GM10248 (cell line): ENCODE data around the gene UBE2R2.
"Not testable (repeated sequence)": the region's sequence is repeated elsewhere in the genome, so short reads cannot be mapped to it uniquely, and the experiment has no call there.

Source experiments
- CTCF ChIA-PET: fragments of 300-600 bp; sonication (Branson Sonifier 250); formaldehyde crosslinking; extraction: SDS; loops from one replicate; lab custom pipeline; 2021; ENCODE audit warnings: antibody characterized with exemption; lab: Yijun Ruan, JAX
- POLR2A ChIA-PET: fragments of 350-650 bp; sonication (Branson Sonifier 250); formaldehyde crosslinking; extraction: SDS; loops from one replicate; lab custom pipeline; 2020; ENCODE audit warnings: antibody characterized with exemption; lab: Yijun Ruan, JAX
- DNase-seq: peaks from one replicate; pipeline ENCODE4 v3.0.0; 2012; ENCODE audit errors: extremely low spot score
- TF ChIP-seq, protein P1 (sequence below): IDR thresholded peaks from 2 replicates; pipeline ENCODE4 v1.5.1; 2012; ENCODE audit warnings: mild to moderate bottlenecking, low read depth; ENCODE audit errors: extremely low read depth, missing control alignments, control extremely low read depth

Gene UBE2R2

DNA sequence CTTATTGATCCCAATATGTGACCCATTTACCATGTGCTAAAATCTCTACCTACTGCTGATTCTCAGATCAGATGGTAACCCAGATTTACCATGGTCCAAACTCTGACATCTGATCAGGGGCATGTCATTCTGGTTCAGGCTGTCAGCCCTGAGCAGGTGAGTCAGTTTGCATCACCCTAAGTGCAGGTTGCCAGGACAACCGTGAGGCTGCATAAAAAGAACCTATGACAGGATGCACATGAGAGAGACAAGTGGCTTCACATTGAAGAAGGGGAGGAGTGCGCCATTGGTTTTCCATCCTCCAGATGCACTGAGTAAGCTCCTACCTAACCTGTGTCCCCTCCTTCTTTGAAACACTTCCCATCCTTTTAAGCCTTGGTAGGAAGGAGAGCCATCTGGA lies 22.4 kb upstream of the UBE2R2 start:
- POLR2A ChIA-PET, result no interaction called here
- CTCF ChIA-PET, result interaction anchor here (0.8 to 5.3 kb wide), 3 partner anchors 15 to 20 kb away, joined by 3 to 24 read pairs (median 3); no protein-coding TSS in a partner anchor

DNA sequence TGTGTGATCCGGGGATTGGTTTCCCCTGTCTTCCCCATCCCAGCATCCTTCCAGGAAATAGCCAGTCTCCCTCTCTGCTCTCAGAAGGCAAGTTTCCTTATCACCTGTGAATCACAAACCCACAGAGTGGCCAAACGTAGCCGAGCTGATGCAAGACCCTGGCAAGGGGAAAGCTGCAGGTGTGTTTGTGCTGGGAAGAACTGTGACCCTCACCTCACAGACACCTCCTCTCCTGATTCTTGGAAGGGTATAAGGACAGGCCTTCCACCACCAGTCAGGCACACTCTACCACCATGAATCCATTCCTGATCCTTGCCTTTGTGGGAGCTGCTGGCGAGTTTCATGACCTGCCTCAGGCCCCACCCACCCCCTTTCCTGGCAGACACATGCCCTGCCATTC lies 21.7 kb upstream of the UBE2R2 start, which contains the start of gene PRSS3:
Gene PRSS3, plus strand, starts transcription at position 281 of the 400 bp plus-strand sequence. Its CDS starts 13 bp downstream, at position 294.
- DNase-seq, result no peak
- TF ChIP-seq, protein P1, sequence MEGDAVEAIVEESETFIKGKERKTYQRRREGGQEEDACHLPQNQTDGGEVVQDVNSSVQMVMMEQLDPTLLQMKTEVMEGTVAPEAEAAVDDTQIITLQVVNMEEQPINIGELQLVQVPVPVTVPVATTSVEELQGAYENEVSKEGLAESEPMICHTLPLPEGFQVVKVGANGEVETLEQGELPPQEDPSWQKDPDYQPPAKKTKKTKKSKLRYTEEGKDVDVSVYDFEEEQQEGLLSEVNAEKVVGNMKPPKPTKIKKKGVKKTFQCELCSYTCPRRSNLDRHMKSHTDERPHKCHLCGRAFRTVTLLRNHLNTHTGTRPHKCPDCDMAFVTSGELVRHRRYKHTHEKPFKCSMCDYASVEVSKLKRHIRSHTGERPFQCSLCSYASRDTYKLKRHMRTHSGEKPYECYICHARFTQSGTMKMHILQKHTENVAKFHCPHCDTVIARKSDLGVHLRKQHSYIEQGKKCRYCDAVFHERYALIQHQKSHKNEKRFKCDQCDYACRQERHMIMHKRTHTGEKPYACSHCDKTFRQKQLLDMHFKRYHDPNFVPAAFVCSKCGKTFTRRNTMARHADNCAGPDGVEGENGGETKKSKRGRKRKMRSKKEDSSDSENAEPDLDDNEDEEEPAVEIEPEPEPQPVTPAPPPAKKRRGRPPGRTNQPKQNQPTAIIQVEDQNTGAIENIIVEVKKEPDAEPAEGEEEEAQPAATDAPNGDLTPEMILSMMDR, result no peak
- CTCF ChIA-PET, result interaction anchor here (5.3 kb wide), 1 partner anchor 17 kb away, joined by 24 read pairs; no protein-coding TSS in a partner anchor
- POLR2A ChIA-PET, result no interaction called here

More for the DNA sequence above, 22.4 kb upstream of the UBE2R2 start:
- TF ChIP-seq, protein P1, result no peak
- no peak for DNase-seq

DNA sequence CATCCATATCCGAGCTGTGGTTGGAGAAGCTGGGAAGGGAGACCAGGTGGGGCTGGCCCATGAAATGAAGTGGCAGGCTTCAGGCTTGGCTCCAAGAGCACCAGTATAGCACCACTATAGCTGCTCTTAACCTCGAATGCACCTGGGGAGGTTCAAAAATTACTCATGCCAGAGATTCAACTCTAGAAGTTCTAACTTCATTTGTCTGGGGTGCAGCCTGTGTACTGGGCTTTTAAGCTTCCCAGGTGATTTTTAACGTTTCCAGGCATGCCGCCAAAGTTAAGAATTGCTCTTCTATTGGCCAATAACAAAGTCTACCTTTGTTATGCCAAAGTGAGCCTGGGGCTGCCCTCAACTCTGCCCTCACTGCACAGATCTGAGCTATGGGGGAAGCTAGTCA lies 21.1 kb upstream of the UBE2R2 start:
- no peak for DNase-seq
- ChIA-PET CTCF (interaction anchor here (1.7 to 5.3 kb wide), 3 partner anchors 17 to 18 kb away, joined by 5 to 24 read pairs (median 9); no protein-coding TSS in a partner anchor), POLR2A (no interaction called here)
- TF ChIP-seq, protein P1, result no peak

DNA sequence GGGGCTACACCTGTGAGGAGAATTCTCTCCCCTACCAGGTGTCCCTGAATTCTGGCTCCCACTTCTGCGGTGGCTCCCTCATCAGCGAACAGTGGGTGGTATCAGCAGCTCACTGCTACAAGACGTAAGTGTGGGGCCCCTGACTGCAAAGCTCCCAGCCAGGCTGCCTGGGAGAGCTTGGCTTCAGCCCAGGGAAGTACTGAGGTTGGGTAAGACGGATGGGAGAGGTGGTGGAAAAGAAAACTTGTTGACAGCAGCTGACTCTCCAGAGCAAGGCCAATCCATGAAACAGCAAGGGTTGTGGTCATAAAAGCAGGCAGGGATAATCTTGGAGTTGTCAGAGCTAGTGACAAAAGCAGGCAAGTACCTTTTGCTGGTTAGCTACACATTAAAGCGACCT lies 20.3 kb upstream of the UBE2R2 start:
- POLR2A ChIA-PET, DNase-seq: not testable (repeated sequence)
- CTCF ChIA-PET, result interaction anchor here (0.7 to 2.2 kb wide), 3 partner anchors 17 to 173 kb away, joined by 3 to 9 read pairs (median 5); no protein-coding TSS in a partner anchor

DNA sequence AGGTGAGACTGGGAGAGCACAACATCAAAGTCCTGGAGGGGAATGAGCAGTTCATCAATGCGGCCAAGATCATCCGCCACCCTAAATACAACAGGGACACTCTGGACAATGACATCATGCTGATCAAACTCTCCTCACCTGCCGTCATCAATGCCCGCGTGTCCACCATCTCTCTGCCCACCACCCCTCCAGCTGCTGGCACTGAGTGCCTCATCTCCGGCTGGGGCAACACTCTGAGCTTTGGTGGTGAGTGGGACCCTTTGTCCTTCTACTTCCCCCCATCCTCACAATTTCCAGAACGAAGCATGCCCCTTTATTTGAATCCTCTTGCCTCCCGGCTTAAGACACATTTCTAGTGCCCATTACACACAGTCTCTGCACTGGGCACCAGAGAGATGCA lies 19.1 kb upstream of the UBE2R2 start:
- POLR2A ChIA-PET, result no interaction called here
- TF ChIP-seq, protein P1, result no peak
- CTCF ChIA-PET, result interaction anchor here (2.2 to 2.7 kb wide), 2 partner anchors 16 to 19 kb away, joined by 9 to 10 read pairs; no protein-coding TSS in a partner anchor
- no peak for DNase-seq

DNA sequence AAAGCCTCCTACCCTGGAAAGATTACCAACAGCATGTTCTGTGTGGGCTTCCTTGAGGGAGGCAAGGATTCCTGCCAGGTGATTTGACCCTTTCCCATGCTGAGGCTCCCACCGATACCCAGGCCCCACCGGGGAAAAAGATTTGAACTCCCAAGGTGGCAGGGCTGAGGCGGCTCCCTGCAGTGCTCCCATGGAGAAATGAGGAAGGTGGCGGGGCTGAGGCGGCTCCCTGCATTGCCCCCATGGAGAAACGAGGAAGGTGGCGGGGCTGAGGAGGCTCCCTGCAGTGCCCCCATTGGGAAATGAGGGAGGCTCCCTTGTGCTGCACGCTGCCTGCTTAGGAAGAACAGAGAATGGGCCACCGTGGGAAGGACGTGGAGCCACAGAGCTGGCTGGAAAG lies 18.4 kb upstream of the UBE2R2 start:
- DNase-seq, result no peak
- CTCF ChIA-PET, result interaction anchor here (1.0 to 2.7 kb wide), 2 partner anchors 15 to 17 kb away, joined by 3 to 10 read pairs; no protein-coding TSS in a partner anchor
- TF ChIP-seq, protein P1, result no peak
- POLR2A ChIA-PET, result no interaction called here
